HG03025 (cell line): ENCODE measurements around the gene RPLP1.

ENCODE experiments used
- ATAC-seq: cut with Tn5 transposase; IDR thresholded peaks from one replicate; pipeline ENCODE4 v1.9.1; 2021; ENCODE audit warnings: mild to moderate bottlenecking, moderate library complexity; ENCODE audit not compliant: unreplicated experiment, low FRiP score

The RPLP1 gene

DNA sequence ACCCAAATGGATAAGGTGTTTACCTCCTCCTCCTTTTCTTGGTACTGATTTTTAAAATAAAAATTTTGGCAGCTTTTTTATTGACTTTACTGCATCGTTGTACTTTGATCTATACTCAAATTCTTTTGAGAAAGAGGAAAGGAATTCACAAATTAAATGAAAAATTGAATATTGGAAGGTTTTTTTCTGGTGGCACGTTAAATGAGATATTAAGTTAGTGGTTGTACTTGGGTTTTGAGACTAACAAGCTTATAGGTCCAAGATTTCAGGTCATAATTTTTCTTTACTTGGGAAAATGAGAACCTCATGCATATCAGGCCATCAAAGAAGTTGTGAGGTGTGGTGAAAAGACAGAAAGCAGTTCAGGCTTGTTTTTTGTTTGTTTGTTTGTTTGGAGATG, 14.1 kb downstream of the RPLP1 start:
- ATAC-seq, result no peak

DNA sequence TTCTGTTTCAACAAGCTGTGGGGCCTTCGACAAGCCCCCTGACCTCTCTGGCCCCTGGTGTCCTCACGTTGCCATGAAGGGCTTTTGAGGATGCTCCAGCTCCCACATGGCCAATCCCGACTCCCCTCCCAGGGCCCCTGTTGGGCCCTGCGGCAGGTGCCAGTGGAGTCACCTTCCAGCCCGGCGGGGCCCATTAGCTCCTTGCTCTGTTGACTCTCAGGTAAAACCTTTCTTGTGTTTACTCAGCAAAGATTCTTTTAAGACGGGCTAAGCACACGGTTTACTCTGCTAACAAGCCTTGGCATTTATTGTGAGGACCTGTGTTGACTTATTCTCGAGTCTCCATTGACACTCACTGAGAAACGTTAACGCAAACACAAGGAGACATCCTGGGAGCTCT, 15.0 kb downstream of the RPLP1 start:
- no peak for ATAC-seq

DNA sequence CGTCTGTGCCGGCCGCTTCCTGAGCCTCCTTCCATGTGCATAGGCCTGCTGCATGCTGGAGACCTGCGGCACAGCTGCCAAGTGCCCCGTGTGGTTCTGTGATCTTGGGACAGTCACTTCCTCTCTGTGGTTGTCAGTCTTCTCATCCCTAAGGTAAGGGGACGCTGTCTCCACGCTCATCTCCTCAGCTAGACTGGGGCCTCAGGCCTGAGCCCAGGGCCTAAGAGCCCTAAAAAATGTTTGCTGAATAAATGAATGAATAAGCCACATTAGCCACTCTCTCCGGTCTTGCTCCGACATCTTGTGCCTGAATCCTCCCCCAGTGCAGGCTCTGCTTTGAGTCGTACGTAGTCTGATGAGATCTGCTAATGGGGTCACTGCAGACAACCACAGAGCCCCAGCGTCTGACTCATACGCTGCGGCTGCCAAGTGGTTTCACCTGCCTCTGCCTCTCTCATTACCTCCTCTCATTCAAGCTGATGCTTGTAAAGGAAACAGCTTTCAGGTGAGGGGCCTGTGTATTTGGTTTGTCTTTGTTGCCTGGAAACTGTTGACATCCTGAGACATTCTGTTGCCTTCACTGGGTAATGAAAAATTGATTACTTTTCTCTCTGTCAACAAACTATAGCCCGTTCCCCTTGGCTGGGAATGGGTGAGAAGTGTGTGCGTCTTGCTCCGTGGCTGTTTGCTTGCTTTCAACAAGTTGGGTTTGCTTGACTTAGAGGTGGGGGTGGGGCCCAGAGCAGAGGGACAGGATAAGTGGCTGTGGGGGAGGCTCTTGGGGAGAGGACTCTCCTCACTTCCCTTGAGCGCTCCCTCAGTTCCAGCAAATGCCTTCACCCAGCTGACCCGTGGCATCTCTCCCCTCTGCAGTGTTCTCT, 15.9 kb downstream of the RPLP1 start:
- ATAC-seq, result no peak

DNA sequence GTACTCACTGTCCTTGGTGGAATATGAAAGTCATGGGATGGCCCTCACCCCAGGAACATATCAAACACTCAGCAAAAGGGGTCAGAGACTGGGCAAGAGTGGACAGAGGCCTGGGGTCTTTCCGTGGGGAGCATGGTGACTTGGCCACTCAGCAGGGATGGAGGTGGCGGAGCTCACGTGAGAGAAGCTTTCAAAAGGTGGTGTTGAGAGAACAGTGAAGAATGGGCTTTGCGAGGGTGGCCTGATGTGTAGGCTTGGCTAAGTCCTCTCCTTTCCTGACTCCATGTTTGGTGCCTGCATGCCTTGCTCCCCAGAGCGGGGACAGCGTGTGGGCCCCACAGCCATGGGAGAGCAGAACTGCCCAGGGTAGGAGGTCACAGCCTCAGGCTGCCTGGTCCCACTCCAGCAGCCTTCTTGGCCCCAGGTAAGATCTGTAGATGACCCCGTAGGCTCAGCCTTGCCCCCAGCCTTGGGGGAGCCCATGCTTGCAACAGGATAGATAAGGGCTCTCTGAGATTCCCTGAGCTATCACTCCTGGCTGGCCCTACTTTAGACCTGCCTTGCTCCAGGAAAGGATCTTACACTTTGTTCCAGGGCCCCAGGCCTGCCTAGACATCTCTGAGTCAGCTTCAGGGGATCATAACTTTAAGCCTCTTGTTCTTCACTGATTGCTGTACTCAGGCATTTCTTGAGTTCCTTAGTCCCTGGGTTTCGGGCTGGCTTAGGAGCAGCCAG, 17.0 kb downstream of the RPLP1 start:
- ATAC-seq, result no peak

DNA sequence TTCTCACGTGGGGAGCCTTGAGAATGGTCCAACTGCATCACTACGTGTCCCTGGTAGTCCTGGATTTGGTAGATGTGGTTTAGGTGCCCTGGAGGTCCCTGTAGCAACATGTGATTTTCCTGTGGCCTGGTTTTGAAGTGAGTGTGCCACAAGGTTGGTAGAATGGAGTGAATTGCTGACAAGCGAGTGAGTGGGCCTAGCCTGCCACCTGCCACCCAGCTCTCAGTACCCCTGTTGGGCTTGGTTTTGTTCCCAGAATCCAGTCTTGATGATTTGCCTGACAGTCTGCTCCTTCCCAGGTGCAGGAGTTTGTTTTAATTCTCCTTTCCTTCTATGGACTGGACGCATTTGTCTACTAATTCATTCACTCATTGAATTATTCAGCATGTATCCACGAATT, 19.4 kb downstream of the RPLP1 start:
- ATAC-seq, result no peak

DNA sequence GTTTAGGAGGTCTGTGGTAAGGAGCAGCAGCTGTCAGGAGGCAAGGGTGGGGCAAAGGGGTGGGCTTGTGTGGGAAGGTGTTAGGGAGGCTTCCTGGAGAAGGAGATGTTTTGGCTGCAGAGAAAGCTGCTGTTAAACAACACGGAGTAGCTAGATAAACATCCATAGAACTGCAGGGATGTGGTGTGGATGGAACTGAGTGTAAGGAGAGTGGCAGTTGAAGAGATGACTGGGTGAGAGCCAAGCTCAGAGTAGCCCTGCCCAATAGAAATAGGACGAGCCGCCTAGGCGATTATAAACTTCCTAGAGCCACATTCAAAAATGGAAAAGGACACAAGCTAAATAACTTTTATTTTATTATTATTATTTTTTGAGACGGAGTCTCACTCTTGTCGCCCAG, 19.9 kb downstream of the RPLP1 start:
- ATAC-seq, result no peak

DNA sequence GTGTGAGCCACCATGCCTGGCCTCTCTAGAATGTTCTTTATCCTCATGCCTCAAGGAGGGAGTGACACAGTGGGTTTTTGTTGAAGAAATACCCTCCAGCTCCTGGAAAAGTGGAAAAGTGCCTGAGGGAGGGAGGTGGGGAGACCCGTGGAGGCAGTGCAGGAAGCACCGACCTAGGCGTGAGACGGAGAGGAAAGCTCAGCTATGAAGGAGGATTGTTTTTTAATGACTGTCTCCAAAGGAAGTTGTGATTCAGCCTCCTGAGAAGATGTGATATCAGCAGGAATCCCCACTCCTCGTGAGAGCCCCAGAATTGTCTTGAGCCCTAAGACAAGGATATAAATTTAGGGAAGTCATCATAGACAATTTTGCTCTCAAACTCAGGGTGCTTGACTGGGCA, 21.7 kb downstream of the RPLP1 start:
- no peak for ATAC-seq

DNA sequence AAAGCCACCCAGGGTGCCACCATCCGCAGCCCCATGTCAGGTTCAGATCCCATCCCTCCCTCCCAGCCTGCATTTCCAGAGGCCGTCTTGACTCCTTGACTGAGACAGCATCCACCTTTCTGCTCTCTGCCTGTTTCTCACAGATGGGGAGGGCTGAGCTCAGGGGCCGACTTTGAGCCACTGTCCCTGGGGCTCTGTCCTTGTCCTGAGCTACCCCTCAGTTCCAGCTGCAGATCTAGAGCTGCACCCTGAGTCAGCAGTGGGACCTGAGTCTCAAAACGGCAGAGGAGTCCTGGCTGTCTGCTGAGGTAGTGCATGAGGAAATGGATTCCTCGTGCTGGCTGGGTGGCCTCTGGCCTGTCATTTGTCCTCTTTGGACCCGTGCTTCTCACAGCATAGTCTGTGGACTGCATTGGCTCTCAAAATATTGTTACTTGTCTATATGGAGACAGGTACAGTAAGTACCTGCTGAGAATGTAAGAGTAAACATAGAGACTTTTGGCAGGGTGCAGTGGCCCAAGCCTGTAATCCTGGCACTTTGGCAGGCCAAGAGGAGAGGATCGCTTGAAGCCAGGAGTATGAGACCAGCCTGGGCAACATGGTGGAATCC, 22.3 kb downstream of the RPLP1 start:
- ATAC-seq, result no peak

DNA sequence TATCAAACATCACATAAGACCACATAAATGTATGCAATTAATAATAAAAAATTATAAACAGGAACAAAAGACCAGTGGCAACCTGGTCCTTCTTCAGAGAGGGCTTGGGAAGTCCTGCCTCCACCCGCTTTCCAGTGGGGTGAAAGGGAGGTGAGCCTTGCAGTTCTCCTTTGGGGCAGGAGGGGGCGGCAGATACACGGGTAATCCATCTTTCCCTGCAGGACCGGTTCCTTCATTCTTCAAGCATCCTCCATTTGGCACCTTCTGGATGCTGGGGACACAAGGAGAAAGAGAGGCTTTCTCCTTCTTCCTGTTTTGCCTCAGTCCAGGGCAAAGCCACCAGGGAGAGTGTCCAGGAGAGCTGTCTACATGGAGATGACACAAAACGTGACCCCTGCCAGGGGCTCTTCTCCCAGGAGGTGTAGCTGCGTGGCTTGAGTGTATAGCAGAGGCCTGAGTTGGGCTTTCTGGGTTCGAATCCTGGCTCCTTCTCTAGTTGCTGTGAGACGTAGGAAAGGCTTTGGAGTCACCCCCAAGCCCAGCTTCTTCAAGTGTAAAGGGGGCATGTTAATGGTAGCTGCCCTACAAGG, 23.2 kb downstream of the RPLP1 start:
- ATAC-seq, result no peak

DNA sequence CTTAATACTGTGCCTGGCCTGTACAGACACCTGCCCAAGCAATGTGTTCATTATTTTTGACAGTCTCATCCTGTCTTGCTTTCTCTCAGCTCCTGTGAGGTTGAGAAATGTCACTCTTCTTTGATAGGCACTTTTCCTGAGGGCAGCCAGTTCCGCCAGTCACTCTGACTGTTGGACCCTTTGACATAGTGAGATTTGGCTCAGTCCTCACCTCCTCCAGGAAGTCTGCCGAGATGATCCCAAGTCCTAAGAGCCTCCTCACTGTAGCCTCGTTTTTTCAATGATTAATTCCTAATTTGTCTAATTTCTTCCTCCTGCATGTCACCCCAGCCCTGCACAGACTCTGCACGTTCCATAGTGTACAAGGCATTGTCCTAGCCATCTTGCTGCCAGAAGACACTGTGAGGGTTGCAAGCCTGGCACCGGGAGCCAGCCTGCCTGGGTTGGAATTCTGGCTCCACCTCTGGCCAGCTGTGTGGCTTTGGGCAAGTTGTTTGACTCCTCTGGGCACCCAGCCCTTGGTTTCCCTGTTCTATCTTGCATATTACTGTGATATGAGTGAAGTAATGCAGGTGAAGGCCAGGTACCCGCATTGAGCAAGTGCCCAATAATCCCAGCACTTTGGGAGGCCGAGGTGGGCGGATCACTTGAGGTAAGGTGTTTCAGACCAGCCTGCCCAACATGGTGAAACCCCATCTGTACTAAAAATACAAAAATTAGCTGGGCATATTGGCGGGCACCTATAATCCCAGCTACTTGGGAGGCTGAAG, 24.3 kb downstream of the RPLP1 start:
- ATAC-seq, result no peak

DNA sequence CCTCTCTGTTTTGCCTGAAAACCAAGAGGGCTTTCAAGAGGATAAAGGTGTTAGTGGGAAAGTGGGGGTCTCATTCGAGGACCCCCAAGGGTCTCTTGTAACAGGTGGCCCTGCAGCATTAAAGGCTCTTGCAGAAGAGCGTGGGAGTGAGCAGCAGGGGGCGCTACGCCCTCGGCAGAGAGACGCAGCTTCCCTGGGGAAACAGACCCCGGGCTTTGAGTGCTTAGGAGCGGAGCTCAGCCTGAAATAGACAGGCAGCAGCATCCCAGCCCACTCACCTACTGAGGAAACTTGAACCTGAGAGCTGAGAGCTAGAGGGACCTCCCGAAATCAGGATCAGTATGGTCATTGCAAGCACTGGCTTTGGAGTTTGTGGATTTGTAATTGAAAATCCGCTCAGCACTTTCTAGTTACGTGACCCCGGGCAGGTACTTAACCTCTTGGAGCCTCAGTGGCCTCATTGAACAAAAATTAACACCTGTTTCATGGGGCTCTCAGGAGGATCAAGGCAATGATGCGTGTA, 25.7 kb downstream of the RPLP1 start:
- ATAC-seq, result no peak

DNA sequence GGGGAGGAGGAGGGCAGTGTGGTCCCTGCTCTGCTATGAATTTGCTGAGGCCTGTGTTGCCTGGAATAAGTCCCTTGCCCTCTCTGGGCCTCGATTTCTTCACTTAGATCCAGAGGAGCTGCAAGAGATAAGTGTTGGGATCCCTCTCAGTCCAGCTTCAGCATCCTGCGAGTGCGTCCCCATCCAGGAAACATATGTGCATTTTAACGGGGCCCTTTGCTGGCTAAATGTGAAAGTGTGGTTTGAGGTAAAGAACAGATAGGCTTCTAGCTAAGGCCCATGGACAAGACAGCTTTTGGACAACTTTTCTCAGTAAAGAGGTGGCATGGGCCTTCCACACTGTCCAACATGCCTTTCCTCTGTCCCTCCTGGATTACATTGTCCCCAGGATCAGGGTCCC, 26.5 kb downstream of the RPLP1 start:
- ATAC-seq, result no peak

DNA sequence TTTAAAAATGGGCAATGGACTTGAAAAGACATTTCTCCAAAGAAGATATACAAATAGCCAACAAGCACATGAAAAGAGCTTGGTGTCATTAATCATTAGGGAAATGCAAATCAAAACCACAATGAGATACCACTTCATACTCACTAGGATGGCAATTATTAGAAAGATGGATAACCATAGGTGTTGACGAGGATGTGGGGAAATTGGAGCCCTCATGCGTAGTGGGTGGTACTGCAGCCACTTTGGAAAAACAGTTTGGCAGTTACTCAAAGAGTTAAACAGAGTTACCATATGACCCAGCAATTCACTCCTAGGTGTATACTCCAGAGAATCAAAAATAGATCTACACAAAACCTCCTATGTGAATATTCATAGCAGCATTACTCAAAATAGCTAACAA, 27.4 kb downstream of the RPLP1 start:
- ATAC-seq, result no peak

DNA sequence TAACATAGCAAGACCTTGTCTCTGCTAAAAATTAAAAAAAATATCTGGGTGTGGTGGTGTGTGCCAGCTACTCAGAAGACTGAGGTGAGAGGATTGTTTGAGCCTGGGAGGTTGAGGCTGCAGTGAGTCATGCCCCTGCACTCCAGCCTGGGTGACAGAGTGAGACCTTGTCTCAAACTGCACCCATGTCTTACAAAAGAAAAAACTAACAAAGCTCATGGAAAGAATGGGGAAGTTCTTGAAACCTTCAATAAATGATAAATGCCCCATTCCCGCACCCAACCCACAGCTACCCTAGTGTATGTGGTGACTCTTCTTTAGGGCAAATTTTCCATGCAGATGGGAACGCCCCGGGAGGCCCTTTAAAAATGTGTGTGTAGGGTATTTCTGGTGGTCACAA, 28.3 kb downstream of the RPLP1 start:
- no peak for ATAC-seq

DNA sequence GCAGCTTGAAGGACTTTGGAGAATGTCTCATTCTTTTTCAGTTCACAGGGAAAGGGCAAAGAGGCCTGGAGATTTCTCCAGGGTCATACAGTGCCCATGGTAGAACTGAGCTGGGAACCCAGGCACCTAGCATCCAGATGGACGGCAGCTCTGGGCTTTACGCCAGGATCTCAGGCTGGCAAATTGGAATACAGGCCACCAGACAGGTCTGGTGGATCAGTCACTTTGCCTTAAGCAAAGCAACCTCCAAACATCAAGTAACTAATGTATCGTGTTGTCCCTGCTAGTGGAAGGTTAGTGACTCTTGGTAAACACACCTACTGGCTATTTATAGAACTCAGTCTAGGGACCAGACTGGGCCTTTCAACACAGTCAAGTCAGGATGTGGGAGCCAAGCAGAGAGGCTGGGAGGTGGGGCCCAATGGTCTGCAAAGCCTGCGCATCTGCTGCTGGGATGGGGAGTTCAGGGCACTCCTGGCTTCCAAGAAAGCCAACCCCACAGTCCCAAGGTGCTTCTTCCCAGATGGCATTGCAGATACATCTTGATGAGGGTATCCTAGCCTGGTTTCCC, 30.2 kb downstream of the RPLP1 start:
- ATAC-seq, result no peak

DNA sequence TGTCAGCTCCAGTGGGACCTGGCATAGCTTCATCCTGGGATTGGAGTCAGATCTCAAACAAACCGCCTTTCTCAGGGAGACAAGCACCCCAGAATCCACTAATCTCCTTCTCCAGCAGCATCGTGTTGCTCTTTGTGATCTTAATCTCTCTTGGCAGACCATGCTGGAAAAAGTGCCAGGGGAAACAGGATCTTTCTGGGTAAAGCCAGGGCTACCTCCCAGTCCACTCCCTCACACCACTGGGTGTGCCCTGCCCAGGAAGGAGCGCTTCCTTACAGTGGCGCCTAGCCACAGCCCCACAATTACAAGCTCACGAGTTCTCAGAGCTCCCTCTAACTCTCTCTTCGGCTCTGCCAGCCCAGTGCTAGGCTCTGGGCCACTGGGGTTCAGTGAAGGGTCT, 32.2 kb downstream of the RPLP1 start:
- no peak for ATAC-seq

DNA sequence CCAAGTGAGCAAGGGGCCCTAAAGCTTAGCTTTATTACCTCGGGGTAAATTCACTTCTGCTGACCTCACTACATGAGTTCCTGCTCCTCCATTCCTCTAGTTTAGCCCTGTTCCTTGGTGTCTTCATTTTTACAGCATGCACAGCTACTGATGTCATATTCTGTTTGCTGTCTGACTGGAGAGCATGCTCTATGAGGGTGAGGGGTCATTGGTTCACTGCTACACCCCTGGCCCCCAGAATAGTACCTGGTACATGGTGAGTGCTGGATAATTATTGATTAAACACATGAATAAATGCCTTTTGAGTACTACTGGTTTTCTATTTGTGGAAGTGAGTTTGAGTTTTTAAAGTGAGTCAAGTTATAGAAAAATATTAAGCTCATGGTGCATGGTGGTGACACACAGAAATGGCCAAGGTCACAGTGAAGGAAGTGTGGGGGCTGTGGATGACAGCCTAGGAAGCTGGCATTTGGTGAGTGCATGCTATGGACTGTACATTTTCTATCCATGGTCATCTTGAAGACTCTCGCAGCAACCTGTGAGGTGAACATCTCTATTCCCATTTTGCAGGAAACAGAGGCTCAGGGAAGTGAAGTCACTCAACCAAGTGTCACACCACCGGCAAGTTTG, 34.0 kb downstream of the RPLP1 start:
- no peak for ATAC-seq

DNA sequence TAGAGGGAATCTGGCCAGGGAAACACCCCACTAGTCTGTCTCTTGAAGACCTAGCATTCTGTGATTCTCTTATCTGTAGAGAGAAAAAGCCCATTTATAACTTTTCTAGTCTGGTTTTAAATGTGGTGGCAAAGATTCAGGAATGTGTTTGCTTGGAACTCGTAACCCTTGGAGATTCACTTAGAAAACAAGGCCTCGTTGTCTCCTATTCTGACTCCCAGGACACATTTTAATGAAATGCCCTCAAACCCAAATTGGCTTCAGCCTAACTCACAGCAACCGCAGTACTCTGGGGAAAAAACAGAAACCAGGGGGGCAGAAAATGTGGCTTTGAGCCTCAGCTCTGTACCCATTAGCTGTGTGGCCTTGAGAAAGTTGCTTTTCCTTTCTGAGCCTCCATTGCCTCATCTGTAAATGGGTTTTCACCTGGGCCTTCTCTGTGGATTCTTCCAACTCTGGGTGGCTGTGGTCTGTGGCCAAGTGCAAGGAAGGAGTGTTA, 36.5 kb downstream of the RPLP1 start:
- no peak for ATAC-seq

DNA sequence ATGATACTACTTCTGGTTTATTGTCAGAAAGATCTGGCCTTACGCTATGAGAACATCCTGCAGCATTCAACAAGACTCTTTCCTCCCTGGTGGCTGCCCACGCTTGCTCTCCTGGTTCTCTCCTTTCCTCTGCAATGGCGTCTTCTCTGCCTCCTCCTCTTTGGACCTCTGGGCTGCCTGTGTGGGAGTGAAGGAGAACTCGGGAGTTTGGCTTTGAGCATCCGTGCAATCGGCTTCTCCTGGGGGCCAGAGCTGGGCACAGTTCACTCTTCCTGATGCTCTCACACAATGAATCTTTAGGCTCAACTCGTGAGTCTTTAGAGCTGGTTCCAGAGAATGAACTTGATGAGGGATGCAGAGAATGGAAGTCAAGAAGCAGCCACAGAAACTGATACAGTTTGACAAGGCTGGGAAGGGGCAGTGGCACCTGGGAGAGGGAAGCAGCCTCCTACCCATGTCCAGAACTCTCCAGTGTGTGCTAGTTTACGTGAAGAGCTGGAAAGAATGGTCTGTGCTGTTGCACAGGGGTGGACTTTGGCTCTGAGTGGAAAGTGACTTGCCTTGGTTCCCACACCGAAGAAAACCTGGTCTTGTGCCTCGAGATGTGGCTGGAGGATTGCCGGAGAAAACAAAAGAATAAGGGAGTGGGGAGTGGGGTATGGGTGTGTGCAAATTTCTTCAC, 37.9 kb downstream of the RPLP1 start:
- no peak for ATAC-seq
